ENCODE results near the gene CTIF. TPM values are rescaled to one million over a fixed set of nuclear protein-coding genes. Genes with fewer than 3 reads are reported as not detected.
A peak's percentile ranks its signal among the peaks of the same experiment; 100 is the strongest.
"Not testable (repeated sequence)": the region's sequence is repeated elsewhere in the genome, so short reads cannot be mapped to it uniquely, and the experiment has no call there.

The CTIF gene
- total RNA-seq, 2 experiments from 2014 or later: 3.6 to 4.1 TPM

GRCh38 chr18:48703418-48703817, 164.6 kb downstream of the CTIF start:
- DNase-seq: no peak
- no peak overlapping the region for H3K27ac Mint-ChIP-seq
- no peaks in the 10 kb centered on the region for H3K27me3 Mint-ChIP-seq (ENCODE audit: low read depth)
- intact Hi-C loops (cut with micrococcal nuclease): no loop called here
- no peak overlapping the region for H3K4me3 Mint-ChIP-seq
- no peaks in the 10 kb centered on the region for H3K9me3 Mint-ChIP-seq
- H3K36me3 Mint-ChIP-seq (ENCODE audit: low read depth): no peaks in the 10 kb centered on the region
- H3K4me1 Mint-ChIP-seq (ENCODE audit: low read depth): no peaks in the 10 kb centered on the region
- CTCF ChIA-PET: no interaction called here

- Mint-ChIP-seq H3K4me1 (ENCODE audit: low read depth) (no peaks in the 10 kb centered on the region), H3K4me3 (no peak overlapping the region), H3K36me3 (ENCODE audit: low read depth) (no peaks in the 10 kb centered on the region), H3K9me3 (no peaks in the 10 kb centered on the region), H3K27me3 (ENCODE audit: low read depth) (no peaks in the 10 kb centered on the region), H3K27ac (no peak overlapping the region)
- no peak for DNase-seq
- intact Hi-C loops (cut with micrococcal nuclease): no loop called here
- CTCF ChIA-PET: no interaction called here
These were observed 166.2 kb downstream of the CTIF start for GRCh38 chr18:48705043-48705442.

- CTCF ChIA-PET: no interaction called here
- no peak for DNase-seq
- Mint-ChIP-seq H3K4me3 (no peak overlapping the region), H3K27me3 (ENCODE audit: low read depth) (no peaks in the 10 kb centered on the region), H3K4me1 (ENCODE audit: low read depth) (no peaks in the 10 kb centered on the region), H3K9me3 (no peaks in the 10 kb centered on the region), H3K27ac (no peak overlapping the region), H3K36me3 (ENCODE audit: low read depth) (no peaks in the 10 kb centered on the region)
- intact Hi-C loops (cut with micrococcal nuclease): no loop called here
These were observed 166.7 kb downstream of the CTIF start for GRCh38 chr18:48705531-48705930.

- H3K4me1 Mint-ChIP-seq (ENCODE audit: low read depth): no peaks in the 10 kb centered on the region
- intact Hi-C loops (cut with micrococcal nuclease): no loop called here
- H3K27ac Mint-ChIP-seq: no peak overlapping the region
- no peaks in the 10 kb centered on the region for H3K36me3 Mint-ChIP-seq (ENCODE audit: low read depth)
- H3K4me3 Mint-ChIP-seq: no peak overlapping the region
- CTCF ChIA-PET: no interaction called here
- DNase-seq: no peak
- H3K27me3 Mint-ChIP-seq (ENCODE audit: low read depth): no peaks in the 10 kb centered on the region
- no peaks in the 10 kb centered on the region for H3K9me3 Mint-ChIP-seq
These were observed 167.9 kb downstream of the CTIF start for GRCh38 chr18:48706731-48707130.

GRCh38 chr18:48707636-48708296, 168.9 kb downstream of the CTIF start:
- H3K4me3 Mint-ChIP-seq: no peak overlapping the region
- CTCF ChIA-PET: interaction anchor here (0.7 kb wide), 1 partner anchor 71 kb away, joined by 3 read pairs; no protein-coding TSS in a partner anchor

GRCh38 chr18:48708807-48709206, 170.0 kb downstream of the CTIF start:
- Mint-ChIP-seq H3K27ac (no peak overlapping the region), H3K9me3 (no peaks in the 10 kb centered on the region), H3K36me3 (ENCODE audit: low read depth) (no peaks in the 10 kb centered on the region), H3K27me3 (ENCODE audit: low read depth) (no peaks in the 10 kb centered on the region), H3K4me3 (no peak overlapping the region), H3K4me1 (ENCODE audit: low read depth) (no peaks in the 10 kb centered on the region)
- no peak for DNase-seq
- CTCF ChIA-PET: no interaction called here
- intact Hi-C loops (cut with micrococcal nuclease): no loop called here

More at GRCh38 chr18:48707636-48708296, 168.9 kb downstream of the CTIF start:
- Mint-ChIP-seq H3K36me3 (ENCODE audit: low read depth) (no peaks in the 10 kb centered on the region), H3K27ac (no peak overlapping the region), H3K4me1 (ENCODE audit: low read depth) (no peaks in the 10 kb centered on the region), H3K27me3 (ENCODE audit: low read depth) (no peaks in the 10 kb centered on the region), H3K9me3 (no peaks in the 10 kb centered on the region)
- intact Hi-C loops (cut with micrococcal nuclease): no loop called here
- no peak for DNase-seq

GRCh38 chr18:48709371-48710062, 170.7 kb downstream of the CTIF start:
- CTCF ChIA-PET: no interaction called here
- intact Hi-C loops (cut with micrococcal nuclease): no loop called here

GRCh38 chr18:48711651-48712486, 173.0 kb downstream of the CTIF start:
- Mint-ChIP-seq H3K27me3 (ENCODE audit: low read depth) (no peaks in the 10 kb centered on the region), H3K36me3 (ENCODE audit: low read depth) (no peaks in the 10 kb centered on the region), H3K4me1 (ENCODE audit: low read depth) (no peaks in the 10 kb centered on the region), H3K4me3 (no peak overlapping the region), H3K27ac (no peak overlapping the region), H3K9me3 (no peaks in the 10 kb centered on the region)
- CTCF ChIA-PET: no interaction called here
- peak; percentile 31 for DNase-seq
- intact Hi-C loops (cut with micrococcal nuclease): no loop called here

More at GRCh38 chr18:48709371-48710062, 170.7 kb downstream of the CTIF start:
- H3K9me3 Mint-ChIP-seq: no peaks in the 10 kb centered on the region
- no peak overlapping the region for H3K27ac Mint-ChIP-seq
- no peak for DNase-seq
- no peaks in the 10 kb centered on the region for H3K4me1 Mint-ChIP-seq (ENCODE audit: low read depth)
- no peak overlapping the region for H3K4me3 Mint-ChIP-seq
- no peaks in the 10 kb centered on the region for H3K36me3 Mint-ChIP-seq (ENCODE audit: low read depth)
- H3K27me3 Mint-ChIP-seq (ENCODE audit: low read depth): no peaks in the 10 kb centered on the region

- DNase-seq: no peak
- H3K4me3 Mint-ChIP-seq: no peak overlapping the region
- H3K36me3 Mint-ChIP-seq (ENCODE audit: low read depth): no peaks in the 10 kb centered on the region
- no peak overlapping the region for H3K27ac Mint-ChIP-seq
- H3K9me3 Mint-ChIP-seq: no peaks in the 10 kb centered on the region
- intact Hi-C loops (cut with micrococcal nuclease): no loop called here
- H3K27me3 Mint-ChIP-seq (ENCODE audit: low read depth): no peaks in the 10 kb centered on the region
- H3K4me1 Mint-ChIP-seq (ENCODE audit: low read depth): no peaks in the 10 kb centered on the region
- CTCF ChIA-PET: no interaction called here
These were observed 174.5 kb downstream of the CTIF start for GRCh38 chr18:48713309-48713708.

GRCh38 chr18:48714873-48715272, 176.0 kb downstream of the CTIF start:
- CTCF ChIA-PET: interaction anchor here (0.6 kb wide), 2 partner anchors 230 to 271 kb away, joined by 4 read pairs; no protein-coding TSS in a partner anchor
- no peaks in the 10 kb centered on the region for H3K9me3 Mint-ChIP-seq

GRCh38 chr18:48715711-48716361, 177.0 kb downstream of the CTIF start:
- Mint-ChIP-seq H3K27me3 (ENCODE audit: low read depth) (no peaks in the 10 kb centered on the region), H3K4me3 (no peak overlapping the region), H3K27ac (no peak overlapping the region), H3K9me3 (no peaks in the 10 kb centered on the region), H3K4me1 (ENCODE audit: low read depth) (no peaks in the 10 kb centered on the region), H3K36me3 (ENCODE audit: low read depth) (no peaks in the 10 kb centered on the region)
- DNase-seq: no peak
- intact Hi-C loops (cut with micrococcal nuclease): no loop called here
- CTCF ChIA-PET: interaction anchor here (0.6 kb wide), 1 partner anchor 229 kb away, joined by 4 read pairs; no protein-coding TSS in a partner anchor

More at GRCh38 chr18:48714873-48715272, 176.0 kb downstream of the CTIF start:
- intact Hi-C loops (cut with micrococcal nuclease): no loop called here
- no peak overlapping the region for H3K27ac Mint-ChIP-seq
- H3K36me3 Mint-ChIP-seq (ENCODE audit: low read depth): no peaks in the 10 kb centered on the region
- H3K4me1 Mint-ChIP-seq (ENCODE audit: low read depth): no peaks in the 10 kb centered on the region
- no peak for DNase-seq
- H3K27me3 Mint-ChIP-seq (ENCODE audit: low read depth): no peaks in the 10 kb centered on the region
- H3K4me3 Mint-ChIP-seq: no peak overlapping the region

- H3K27ac Mint-ChIP-seq; CTCF ChIA-PET; H3K9me3 Mint-ChIP-seq; H3K4me1 Mint-ChIP-seq (ENCODE audit: low read depth); H3K27me3 Mint-ChIP-seq (ENCODE audit: low read depth); H3K36me3 Mint-ChIP-seq (ENCODE audit: low read depth); intact Hi-C loops (cut with micrococcal nuclease); DNase-seq; H3K4me3 Mint-ChIP-seq: not testable (repeated sequence)
These were observed 178.4 kb downstream of the CTIF start for GRCh38 chr18:48717227-48717626.
